ENCODE data around the gene ZBTB40. TPM values are rescaled to one million over a fixed set of nuclear protein-coding genes. Genes with fewer than 3 reads are reported as not detected.

Gene ZBTB40
- total and polyA plus RNA-seq, 9 of the 15 experiments (the other 6 are each of a cell fraction or from before 2014, with no cell fraction given): 2.6 to 26.0 (median 18.8) TPM

GRCh38 chr1:22555371-22555656 lies 103.7 kb downstream of the ZBTB40 start:
- Histone ChIP-seq H3K79me2 (ENCODE audit: control insufficient read depth, insufficient read depth, low read length) (no peaks in the 10 kb centered on the region), H3K9ac (ENCODE audit: insufficient read depth in 1 of 2, low read depth in 2 of 2, low read length in 2 of 2) (no peak overlapping the region), H4K20me1 (replicated peaks; ENCODE audit: control insufficient read depth, insufficient read depth, low read length) (peaks cover 37% of the 10 kb centered on the region), H3K36me3 (ENCODE audit: control insufficient read depth, insufficient read depth, low read length) (no peaks in the 10 kb centered on the region), H2AFZ (ENCODE audit: low read depth, low read length) (no peak overlapping the region), H3K4me1 (replicated peaks in 1 of 2; ENCODE audit: control insufficient read depth in 2 of 2, insufficient read depth in 2 of 2, low read length in 2 of 2) (peaks cover 0 to 13% of the 10 kb centered on the region in 2 experiments; a peak in 1 of 5 replicates), H3K27ac (ENCODE audit: extremely low read depth, low read depth, low read length) (no peak overlapping the region), H3K9me3 (replicated peaks; ENCODE audit: control insufficient read depth, insufficient read depth, low read depth, low read length) (no peaks in the 10 kb centered on the region), H3K9me1 (ENCODE audit: control insufficient read depth, insufficient read depth, low read length) (no peaks in the 10 kb centered on the region), H3K27me3 (ENCODE audit: control insufficient read depth in 2 of 2, insufficient read depth in 2 of 2, low read length in 2 of 2) (peaks cover 53 to 85% of the 10 kb centered on the region in 2 experiments), H3K4me2 (ENCODE audit: insufficient read depth, low read length) (no peak overlapping the region), H3K4me3 (no peak overlapping the region)
- no TSS peak for BruUV-seq (replicated peaks)
- DNase-seq (ENCODE audit: extremely low read depth in 1 of 4, low spot score in 3 of 4): no peak
- no peak for ATAC-seq
- WGBS (ENCODE audit: insufficient coverage, low coverage, missing lambda C conversion rate): 0% methylated on average over 3 of the region's 3 CpGs
- CTCF ChIA-PET (ENCODE audit: low intra/inter-chr PET ratio): no interaction called here
- in situ Hi-C loops (cut with MboI) (no loop called here), intact Hi-C loops (cut with micrococcal nuclease) (no loop called here)
- FAIRE-seq: no peak
- POLR2A ChIA-PET: no interaction called here
- TF ChIP-seq YBX1 (IDR thresholded peaks at IDR 0.05) (no peak), ZZZ3 (IDR thresholded peaks at IDR 0.05) (no peak), ZNF583 (CRISPR knock-in tag; IDR thresholded peaks at IDR 0.05) (no peak), CBX1 (IDR thresholded peaks at IDR 0.05; ENCODE audit: low read depth) (no peak), XRCC5 (IDR thresholded peaks at IDR 0.05; ENCODE audit: low read depth, low read length) (no peak), ZNF217 (CRISPR knock-in tag; IDR thresholded peaks at IDR 0.05) (no peak), ZNF696 (CRISPR knock-in tag; conservative IDR thresholded peaks at IDR 0.05) (no peak), ZBTB40 (IDR thresholded peaks at IDR 0.05) (no peak), ZBTB40 (CRISPR knock-in tag; IDR thresholded peaks at IDR 0.05) (no peak), PTBP1 (IDR thresholded peaks at IDR 0.05; ENCODE audit: low read depth, low read length) (0 out of 2 replicates have a peak, but pooled peaks have one; percentile 19), KDM1A (IDR thresholded peaks at IDR 0.05) (0 out of 4 replicates have a peak, but pooled peaks of 1 of the 2 experiments have one; percentile 2), PHF21A (IDR thresholded peaks at IDR 0.05; ENCODE audit: borderline replicate concordance, low read depth) (no peak), NRF1 (conservative IDR thresholded peaks at IDR 0.05 in 1 of 2, IDR thresholded peaks at IDR 0.05 in 1 of 2) (no peak), FOXK2 (conservative IDR thresholded peaks at IDR 0.05 in 1 of 2, IDR thresholded peaks at IDR 0.05 in 1 of 2; ENCODE audit: low read depth in 2 of 2) (no peak), CC2D1A (IDR thresholded peaks at IDR 0.05) (no peak), RBM25 (IDR thresholded peaks at IDR 0.05; ENCODE audit: low read depth, low read length, severe bottlenecking) (peak; percentile 82), ZFP36 (IDR thresholded peaks at IDR 0.05; ENCODE audit: low read depth, low read length, partially characterized antibody) (peak; percentile 80), MBD2 (IDR thresholded peaks at IDR 0.05; ENCODE audit: borderline replicate concordance, low read depth) (no peak)

Measured in K562 (cell line).